Vagina (tissue), 2 donors: ENCODE results near the gene SLC1A1. TPM values are rescaled to one million over a fixed set of nuclear protein-coding genes. Genes with fewer than 3 reads are reported as not detected.

ENCODE experiments used
- DNase-seq, 2 donors: peaks; one replicate each; pipeline ENCODE4 v3.0.0-alpha.2; 2017; ENCODE audit errors: extremely low spot score in 2 of 2
- H3K27ac ChIP-seq: fragments of 200-600 bp; sonication (generic); one replicate; pipeline ENCODE4 v1.5.1; 2019
- H3K27me3 ChIP-seq: fragments of 200-600 bp; sonication (generic); one replicate; pipeline ENCODE4 v1.5.1; 2019
- H3K36me3 ChIP-seq, 2 donors: fragments of 200-600 bp; sonication (generic); one replicate each; pipeline ENCODE4 v1.5.1; 2017 to 2019
- H3K4me1 ChIP-seq: fragments of 200-600 bp; sonication (generic); one replicate; pipeline ENCODE4 v1.5.1; 2019
- H3K4me3 ChIP-seq, 2 donors: fragments of 200-600 bp; sonication (generic); 1 replicate in 1 of 2; 2 replicates in 1 of 2; pipeline ENCODE4 v1.5.1; 2016 to 2019
- H3K9me3 ChIP-seq: fragments of 200-600 bp; sonication (generic); one replicate; pipeline ENCODE4 v1.5.1; 2019
- CTCF ChIP-seq, 3 experiments: fragments of 450-650 bp in 2 of 3; fragments of 200-600 bp in 1 of 3; sonication (generic) in 1 of 3; IDR thresholded peaks; one replicate each; pipeline ENCODE4 v1.5.1; 2017 to 2019; ENCODE audit warnings: antibody characterized with exemption in 3 of 3, mild to moderate bottlenecking in 2 of 3, moderate library complexity in 2 of 3
- POLR2A ChIP-seq, 2 donors: fragments of 450-650 bp; IDR thresholded peaks; one replicate each; pipeline ENCODE4 v1.6.1; 2017; ENCODE audit warnings: antibody characterized with exemption in 2 of 2, mild to moderate bottlenecking in 2 of 2, moderate library complexity in 2 of 2
- POLR2AphosphoS5 ChIP-seq, 2 donors: sonication (generic); formaldehyde crosslinking; IDR thresholded peaks; one replicate each; pipeline ENCODE4 v1.9.0; 2017; ENCODE audit warnings: antibody characterized with exemption in 2 of 2, mild to moderate bottlenecking in 2 of 2, low read depth in 1 of 2; ENCODE audit not compliant: insufficient read depth in 1 of 2
- intact Hi-C: fragments of 100-400 bp; cut with DNase I; formaldehyde crosslinking; loops from one replicate; pipeline ENCODE4 v1.15.1; 2023
- total RNA-seq: library from RNA; depleted of rRNA; stranded (reverse); fragments of >200 nt; gene quantifications from one replicate; pipeline ENCODE4 v1.2.3, GENCODE V29; 2016

The SLC1A1 gene
- total RNA-seq, 1 donor from 2014 or later, result 1.5 TPM

DNA sequence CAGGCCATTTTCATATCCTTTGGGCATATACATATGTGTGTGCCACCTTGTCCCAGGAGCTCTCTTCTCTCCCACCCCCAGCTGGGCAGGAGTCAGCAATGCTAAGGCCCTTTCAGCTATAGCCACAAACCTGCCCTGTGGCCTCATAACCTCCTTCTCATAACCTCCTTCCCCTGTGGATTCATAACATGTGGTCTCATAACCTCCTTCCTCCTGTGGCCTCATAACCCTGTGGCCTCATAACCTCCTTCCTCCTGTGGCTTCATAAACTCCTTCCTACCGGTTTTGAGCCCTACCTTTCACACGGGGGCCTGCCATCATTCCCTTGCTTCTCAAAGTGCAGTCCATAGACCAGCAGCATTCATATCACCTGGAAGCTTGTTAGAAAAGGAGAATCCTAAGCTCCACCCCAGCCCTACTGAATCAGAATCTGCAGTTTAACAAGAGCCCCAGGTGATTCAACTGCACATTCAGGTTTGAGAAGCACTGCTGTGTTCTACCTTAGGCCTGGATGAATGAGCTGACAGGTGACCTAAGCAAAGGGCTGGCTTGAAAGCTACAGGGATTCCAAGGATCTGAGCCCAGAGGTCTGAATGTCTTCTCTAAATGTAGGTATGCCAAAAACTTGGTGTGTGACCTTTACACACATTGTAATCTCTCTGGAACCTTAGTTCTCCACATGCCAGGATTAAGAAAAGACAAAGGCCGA is 129.9 kb downstream of the SLC1A1 start:
- Histone ChIP-seq H3K4me1 (peaks cover 3% of the 10 kb centered on the region), H3K27ac (no peak overlapping the region), H3K9me3 (no peaks in the 10 kb centered on the region), H3K27me3 (no peaks in the 10 kb centered on the region), H3K36me3 (no peaks in the 10 kb centered on the region), H3K4me3 (no peak overlapping the region)
- intact Hi-C loops, result no loop called here
- no peak for TF ChIP-seq POLR2AphosphoS5 (IDR thresholded peaks at IDR 0.05; ENCODE audit: insufficient read depth in 1 of 2, low read depth in 1 of 2)
- TF ChIP-seq POLR2A (IDR thresholded peaks at IDR 0.05), result no peak
- no peak for TF ChIP-seq CTCF (IDR thresholded peaks at IDR 0.05)
- DNase-seq, result no peak

GRCh38 chr9:4620881-4621555 is 130.8 kb downstream of the SLC1A1 start:
- intact Hi-C loops, result no loop called here
- H3K36me3 ChIP-seq, result no peaks in the 10 kb centered on the region
- TF ChIP-seq POLR2A (IDR thresholded peaks at IDR 0.05), result no peak

DNA sequence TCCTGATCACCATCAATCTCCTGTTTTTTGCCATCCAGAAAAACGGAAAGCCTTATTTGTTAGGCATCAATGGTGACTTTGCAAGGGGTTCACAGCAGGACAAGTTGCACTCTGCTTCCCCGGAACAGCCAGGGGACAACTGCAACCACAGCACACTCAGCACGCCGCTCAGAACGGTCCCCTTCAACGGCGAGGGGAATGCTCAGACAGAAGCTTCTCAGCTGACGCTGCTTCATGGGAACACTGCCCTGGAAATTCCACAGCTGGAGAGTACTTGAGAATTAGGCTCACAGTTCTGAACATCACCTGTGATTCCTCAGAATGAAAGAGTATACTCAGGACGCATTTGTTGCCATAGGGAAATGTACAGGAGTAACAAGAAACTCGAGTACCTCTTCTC is 131.7 kb downstream of the SLC1A1 start:
- intact Hi-C loops, result no loop called here
- Histone ChIP-seq H3K4me3 (no peak overlapping the region), H3K4me1 (no peaks in the 10 kb centered on the region), H3K36me3 (no peaks in the 10 kb centered on the region), H3K27ac (no peak overlapping the region), H3K27me3 (no peaks in the 10 kb centered on the region), H3K9me3 (no peaks in the 10 kb centered on the region)
- TF ChIP-seq POLR2A (IDR thresholded peaks at IDR 0.05) (no peak), CTCF (IDR thresholded peaks at IDR 0.05) (no peak), POLR2AphosphoS5 (IDR thresholded peaks at IDR 0.05; ENCODE audit: insufficient read depth in 1 of 2, low read depth in 1 of 2) (no peak)
- DNase-seq, result no peak

More at GRCh38 chr9:4620881-4621555, 130.8 kb downstream of the SLC1A1 start:
- DNase-seq, result no peak
- Histone ChIP-seq H3K4me1 (no peaks in the 10 kb centered on the region), H3K9me3 (no peaks in the 10 kb centered on the region), H3K4me3 (no peak overlapping the region), H3K27me3 (no peaks in the 10 kb centered on the region), H3K27ac (no peak overlapping the region)

GRCh38 chr9:4630836-4631235 is 140.6 kb downstream of the SLC1A1 start:
- Histone ChIP-seq H3K27me3 (no peaks in the 10 kb centered on the region), H3K36me3 (no peaks in the 10 kb centered on the region), H3K4me3 (no peak overlapping the region), H3K4me1 (no peaks in the 10 kb centered on the region), H3K9me3 (no peaks in the 10 kb centered on the region), H3K27ac (no peak overlapping the region)
- no peak for TF ChIP-seq CTCF (IDR thresholded peaks at IDR 0.05)
- no peak for TF ChIP-seq POLR2A (IDR thresholded peaks at IDR 0.05)
- no peak for TF ChIP-seq POLR2AphosphoS5 (IDR thresholded peaks at IDR 0.05; ENCODE audit: insufficient read depth in 1 of 2, low read depth in 1 of 2)
- DNase-seq, result no peak
- intact Hi-C loops, result no loop called here

Other genes with a start within 250 kb of the SLC1A1 start
- 33.4 TPM for gene GLIS3, start 190.4 kb upstream of the SLC1A1 start, total RNA-seq
- gene PLPP6, start 171.8 kb downstream of the SLC1A1 start, total RNA-seq, result 7.1 TPM
- gene SPATA6L, start 176.0 kb downstream of the SLC1A1 start, total RNA-seq, result 3.9 TPM
- gene CDC37L1, start 189.1 kb downstream of the SLC1A1 start, total RNA-seq, result 23.8 TPM